ENCODE measurements around the gene UBAP2L. TPM values are rescaled to one million over a fixed set of nuclear protein-coding genes. Genes with fewer than 3 reads are reported as not detected.
A peak's percentile ranks its signal among the peaks of the same experiment; 100 is the strongest.

Gene UBAP2L
- total and polyA plus RNA-seq, 9 of the 15 experiments (the other 6 are each of a cell fraction or from before 2014, with no cell fraction given) = 75.0 to 245 (median 119) TPM

DNA sequence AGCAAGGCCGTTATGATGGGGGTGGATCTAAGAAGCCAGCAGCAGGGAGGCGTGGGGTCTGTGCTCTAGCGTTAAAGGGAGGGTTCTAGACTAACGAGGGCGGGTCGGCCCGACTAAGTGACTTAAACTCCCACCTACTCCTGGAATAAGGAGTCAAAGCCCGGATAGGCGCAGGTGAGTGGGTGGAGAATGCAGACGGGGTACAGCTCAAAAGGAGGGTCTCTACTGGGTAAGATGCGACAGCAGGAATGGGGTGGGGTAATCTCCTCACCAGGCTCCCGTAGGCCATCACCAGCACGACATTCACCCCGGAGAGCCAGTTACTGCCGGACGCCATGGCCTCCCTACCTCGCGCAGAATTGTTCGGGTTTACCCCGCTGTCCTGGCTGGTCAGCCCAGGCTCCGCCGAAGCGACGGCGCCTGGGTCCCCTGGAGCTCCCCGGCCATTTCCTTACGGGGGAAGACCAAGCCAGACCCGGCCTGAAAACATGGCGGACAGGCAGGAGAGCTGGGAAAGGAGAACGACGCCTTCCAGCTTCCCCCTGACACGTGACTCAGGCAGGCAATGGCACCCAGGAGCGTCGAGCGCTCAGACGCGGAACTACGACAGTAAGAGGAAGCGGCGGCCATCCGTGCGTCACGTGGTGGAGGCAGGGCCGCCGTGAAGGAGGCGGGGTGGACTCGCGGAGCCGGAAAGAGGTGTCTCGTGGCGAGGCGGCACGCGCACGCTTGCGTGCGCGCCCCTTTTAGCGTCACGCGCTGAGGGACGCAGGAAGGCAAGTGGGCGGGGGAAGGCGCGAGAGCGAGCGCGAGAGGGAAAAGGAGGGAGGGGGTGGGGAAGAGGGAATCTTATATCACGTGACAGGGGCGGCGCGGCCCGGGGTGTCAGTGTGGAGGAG, at the start of gene UBAP2L (continued):
- TF ChIP-seq, protein P1, sequence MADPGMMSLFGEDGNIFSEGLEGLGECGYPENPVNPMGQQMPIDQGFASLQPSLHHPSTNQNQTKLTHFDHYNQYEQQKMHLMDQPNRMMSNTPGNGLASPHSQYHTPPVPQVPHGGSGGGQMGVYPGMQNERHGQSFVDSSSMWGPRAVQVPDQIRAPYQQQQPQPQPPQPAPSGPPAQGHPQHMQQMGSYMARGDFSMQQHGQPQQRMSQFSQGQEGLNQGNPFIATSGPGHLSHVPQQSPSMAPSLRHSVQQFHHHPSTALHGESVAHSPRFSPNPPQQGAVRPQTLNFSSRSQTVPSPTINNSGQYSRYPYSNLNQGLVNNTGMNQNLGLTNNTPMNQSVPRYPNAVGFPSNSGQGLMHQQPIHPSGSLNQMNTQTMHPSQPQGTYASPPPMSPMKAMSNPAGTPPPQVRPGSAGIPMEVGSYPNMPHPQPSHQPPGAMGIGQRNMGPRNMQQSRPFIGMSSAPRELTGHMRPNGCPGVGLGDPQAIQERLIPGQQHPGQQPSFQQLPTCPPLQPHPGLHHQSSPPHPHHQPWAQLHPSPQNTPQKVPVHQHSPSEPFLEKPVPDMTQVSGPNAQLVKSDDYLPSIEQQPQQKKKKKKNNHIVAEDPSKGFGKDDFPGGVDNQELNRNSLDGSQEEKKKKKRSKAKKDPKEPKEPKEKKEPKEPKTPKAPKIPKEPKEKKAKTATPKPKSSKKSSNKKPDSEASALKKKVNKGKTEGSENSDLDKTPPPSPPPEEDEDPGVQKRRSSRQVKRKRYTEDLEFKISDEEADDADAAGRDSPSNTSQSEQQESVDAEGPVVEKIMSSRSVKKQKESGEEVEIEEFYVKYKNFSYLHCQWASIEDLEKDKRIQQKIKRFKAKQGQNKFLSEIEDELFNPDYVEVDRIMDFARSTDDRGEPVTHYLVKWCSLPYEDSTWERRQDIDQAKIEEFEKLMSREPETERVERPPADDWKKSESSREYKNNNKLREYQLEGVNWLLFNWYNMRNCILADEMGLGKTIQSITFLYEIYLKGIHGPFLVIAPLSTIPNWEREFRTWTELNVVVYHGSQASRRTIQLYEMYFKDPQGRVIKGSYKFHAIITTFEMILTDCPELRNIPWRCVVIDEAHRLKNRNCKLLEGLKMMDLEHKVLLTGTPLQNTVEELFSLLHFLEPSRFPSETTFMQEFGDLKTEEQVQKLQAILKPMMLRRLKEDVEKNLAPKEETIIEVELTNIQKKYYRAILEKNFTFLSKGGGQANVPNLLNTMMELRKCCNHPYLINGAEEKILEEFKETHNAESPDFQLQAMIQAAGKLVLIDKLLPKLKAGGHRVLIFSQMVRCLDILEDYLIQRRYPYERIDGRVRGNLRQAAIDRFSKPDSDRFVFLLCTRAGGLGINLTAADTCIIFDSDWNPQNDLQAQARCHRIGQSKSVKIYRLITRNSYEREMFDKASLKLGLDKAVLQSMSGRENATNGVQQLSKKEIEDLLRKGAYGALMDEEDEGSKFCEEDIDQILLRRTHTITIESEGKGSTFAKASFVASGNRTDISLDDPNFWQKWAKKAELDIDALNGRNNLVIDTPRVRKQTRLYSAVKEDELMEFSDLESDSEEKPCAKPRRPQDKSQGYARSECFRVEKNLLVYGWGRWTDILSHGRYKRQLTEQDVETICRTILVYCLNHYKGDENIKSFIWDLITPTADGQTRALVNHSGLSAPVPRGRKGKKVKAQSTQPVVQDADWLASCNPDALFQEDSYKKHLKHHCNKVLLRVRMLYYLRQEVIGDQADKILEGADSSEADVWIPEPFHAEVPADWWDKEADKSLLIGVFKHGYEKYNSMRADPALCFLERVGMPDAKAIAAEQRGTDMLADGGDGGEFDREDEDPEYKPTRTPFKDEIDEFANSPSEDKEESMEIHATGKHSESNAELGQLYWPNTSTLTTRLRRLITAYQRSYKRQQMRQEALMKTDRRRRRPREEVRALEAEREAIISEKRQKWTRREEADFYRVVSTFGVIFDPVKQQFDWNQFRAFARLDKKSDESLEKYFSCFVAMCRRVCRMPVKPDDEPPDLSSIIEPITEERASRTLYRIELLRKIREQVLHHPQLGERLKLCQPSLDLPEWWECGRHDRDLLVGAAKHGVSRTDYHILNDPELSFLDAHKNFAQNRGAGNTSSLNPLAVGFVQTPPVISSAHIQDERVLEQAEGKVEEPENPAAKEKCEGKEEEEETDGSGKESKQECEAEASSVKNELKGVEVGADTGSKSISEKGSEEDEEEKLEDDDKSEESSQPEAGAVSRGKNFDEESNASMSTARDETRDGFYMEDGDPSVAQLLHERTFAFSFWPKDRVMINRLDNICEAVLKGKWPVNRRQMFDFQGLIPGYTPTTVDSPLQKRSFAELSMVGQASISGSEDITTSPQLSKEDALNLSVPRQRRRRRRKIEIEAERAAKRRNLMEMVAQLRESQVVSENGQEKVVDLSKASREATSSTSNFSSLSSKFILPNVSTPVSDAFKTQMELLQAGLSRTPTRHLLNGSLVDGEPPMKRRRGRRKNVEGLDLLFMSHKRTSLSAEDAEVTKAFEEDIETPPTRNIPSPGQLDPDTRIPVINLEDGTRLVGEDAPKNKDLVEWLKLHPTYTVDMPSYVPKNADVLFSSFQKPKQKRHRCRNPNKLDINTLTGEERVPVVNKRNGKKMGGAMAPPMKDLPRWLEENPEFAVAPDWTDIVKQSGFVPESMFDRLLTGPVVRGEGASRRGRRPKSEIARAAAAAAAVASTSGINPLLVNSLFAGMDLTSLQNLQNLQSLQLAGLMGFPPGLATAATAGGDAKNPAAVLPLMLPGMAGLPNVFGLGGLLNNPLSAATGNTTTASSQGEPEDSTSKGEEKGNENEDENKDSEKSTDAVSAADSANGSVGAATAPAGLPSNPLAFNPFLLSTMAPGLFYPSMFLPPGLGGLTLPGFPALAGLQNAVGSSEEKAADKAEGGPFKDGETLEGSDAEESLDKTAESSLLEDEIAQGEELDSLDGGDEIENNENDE (IDR thresholded peaks at IDR 0.05; ENCODE audit: low read depth, low read length) = no peak
- TF ChIP-seq PRPF4 (IDR thresholded peaks at IDR 0.05; ENCODE audit: insufficient read depth, low read depth, low read length, poor library complexity, severe bottlenecking) = no peak
- no peak for TF ChIP-seq CCAR2 (IDR thresholded peaks at IDR 0.05; ENCODE audit: low read depth, low read length)
- no peak for TF ChIP-seq HSF4 (CRISPR knock-in tag; IDR thresholded peaks at IDR 0.05; ENCODE audit: borderline replicate concordance)
- peak; percentile 85; the same call in 1 of the 2 replicates for TF ChIP-seq TFAP4 (CRISPR knock-in tag; IDR thresholded peaks at IDR 0.05; ENCODE audit: borderline replicate concordance)
- TF ChIP-seq ZNF79 (CRISPR knock-in tag; IDR thresholded peaks at IDR 0.05; ENCODE audit: low read depth) = no peak
- no peak; a peak in 1 of 4 replicates for TF ChIP-seq KDM4B (IDR thresholded peaks at IDR 0.05; ENCODE audit: borderline replicate concordance in 2 of 2, low read depth in 1 of 2)
- no peak for TF ChIP-seq EP300 (IDR thresholded peaks at IDR 0.05; ENCODE audit: low read length)
- TF ChIP-seq MXD1 (CRISPR knock-in tag; IDR thresholded peaks at IDR 0.05; ENCODE audit: borderline replicate concordance, poor library complexity, severe bottlenecking) = no peak
